NCI-H1930 (cell line): ENCODE results near the gene CHD5.

Source experiments
- DNase-seq, 2 experiments: peaks; one replicate each; lab custom pipeline; 2025; lab: John Stamatoyannopoulos, UW

CHD5 gene

DNA sequence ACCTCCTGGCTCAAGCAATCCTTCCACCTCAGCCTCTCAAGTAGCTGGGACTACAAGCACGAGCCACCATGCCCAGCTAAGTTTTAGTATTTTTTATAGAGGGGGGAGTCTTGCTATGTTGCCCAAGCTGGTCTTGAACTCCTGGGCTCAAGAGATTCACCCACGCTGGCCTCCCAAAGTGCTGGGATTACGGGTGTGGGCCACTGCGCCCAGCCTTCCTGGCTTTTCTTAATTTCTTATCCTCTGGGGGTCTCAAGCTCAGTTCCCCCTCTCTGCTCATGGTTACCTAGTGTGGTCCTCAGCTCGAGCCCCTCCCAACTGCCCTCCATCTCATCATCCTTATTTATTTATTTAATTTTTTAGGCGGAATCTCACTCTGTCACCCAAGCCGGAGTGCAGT, 22.1 kb upstream of the CHD5 start:
- no peak for DNase-seq

DNA sequence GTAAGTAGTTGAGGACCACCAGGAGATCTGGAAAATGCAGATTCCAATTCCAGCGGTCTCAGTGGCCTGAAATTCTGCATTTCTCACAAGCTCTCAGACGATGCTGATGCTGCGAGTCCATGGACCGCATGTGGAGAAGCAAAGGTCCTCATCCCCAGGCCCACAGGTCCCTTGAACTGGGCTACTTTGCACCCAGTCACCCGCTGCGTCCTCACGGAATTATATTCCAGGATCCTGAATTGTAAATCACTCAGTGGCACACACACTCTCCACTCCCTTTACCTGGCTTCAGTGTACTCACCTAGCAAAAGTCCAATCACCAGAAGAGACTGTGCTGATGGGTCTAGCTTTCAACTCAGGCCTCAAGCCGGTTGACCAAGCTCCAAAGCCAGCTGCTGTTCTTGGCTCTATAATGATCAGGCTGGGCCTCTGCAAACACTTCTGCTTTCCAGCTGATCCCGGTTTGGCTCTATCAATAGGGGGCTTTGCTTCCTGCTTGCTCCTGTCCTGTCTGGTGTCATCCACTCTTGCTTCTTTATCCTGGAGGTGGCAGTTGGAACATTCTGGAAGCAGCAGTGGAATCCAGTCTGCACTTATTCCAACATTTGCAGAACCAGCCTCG, 20.2 kb upstream of the CHD5 start:
- no peak for DNase-seq

DNA sequence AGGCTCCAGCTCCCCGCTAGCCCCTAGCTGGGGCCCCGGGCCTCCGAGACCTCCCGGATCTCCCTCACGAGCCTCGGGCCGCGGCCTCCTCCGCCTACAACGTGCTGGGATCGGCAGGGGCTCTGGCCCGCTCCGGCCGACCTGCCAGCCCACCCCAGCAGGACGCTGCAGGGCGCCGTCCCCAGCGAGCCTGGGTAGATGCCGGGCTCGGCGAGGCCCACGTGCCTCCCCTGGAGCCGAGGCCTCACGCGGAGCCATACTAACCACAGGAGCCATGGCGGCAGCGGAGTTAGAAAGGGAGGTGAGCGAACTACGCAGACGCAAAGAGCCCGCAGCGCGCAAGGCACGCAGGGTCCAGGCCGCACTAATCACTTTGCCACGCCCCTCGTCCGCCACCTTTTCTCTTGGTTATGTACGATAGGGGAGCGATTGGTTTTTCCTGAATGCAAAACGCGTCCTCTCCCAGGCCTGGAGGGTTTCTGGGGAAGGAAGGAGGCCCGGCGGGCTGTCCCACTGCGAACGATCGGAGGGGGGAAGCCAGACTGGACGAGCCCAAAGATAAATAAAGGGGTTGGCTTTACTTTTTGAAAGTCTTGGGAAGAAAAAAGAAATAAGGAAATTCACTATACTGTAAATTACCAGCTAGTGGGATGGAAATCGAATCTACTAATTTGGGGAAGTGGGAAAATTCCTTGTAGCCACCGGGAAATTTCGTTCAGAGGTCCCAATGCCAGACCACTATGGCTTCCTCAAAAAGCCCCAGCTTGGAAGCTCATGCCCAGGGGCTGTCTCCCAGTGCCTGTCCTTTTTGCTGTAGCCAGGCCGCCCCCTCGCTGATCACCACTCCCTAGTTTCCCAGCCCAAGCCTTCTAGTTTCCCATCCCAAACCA, 19.4 kb upstream of the CHD5 start, which contains the start of gene RPL22:
RPL22 (minus strand) TSS at position 298 of the 890 bp plus-strand sequence; CDS start at position 276, 22 bp downstream.
- peak; percentile 98 to 99 for DNase-seq

DNA sequence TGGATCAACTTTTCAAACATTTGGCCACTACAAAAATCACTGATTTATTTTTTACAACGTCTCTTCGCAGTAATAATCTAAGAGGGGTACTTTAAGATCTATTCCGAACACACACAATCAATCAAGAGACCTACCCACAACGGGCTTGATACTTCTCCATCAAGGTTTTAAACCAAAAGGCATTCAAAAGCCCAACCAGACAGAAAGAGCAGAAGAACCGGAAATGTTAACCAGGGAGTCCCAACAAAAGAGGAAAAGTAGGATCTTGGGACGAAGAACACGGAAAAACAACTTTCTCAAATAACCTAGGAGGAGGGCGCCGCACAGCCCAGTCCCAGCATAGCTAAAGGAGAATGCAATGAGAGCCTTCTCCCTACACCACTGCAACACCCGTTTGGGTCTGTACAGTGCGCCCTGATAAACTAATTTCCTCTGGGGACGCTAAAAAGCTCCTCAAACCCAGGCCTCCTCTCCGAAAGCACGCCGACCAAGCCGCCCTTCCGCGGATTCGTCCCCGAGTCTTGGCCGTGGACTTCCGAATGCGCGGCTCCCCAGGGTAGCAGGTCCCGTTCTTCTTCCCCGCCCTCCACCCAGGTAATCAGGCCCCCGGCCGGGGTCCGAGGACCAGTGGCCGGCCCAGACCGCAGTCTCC, 18.7 kb upstream of the CHD5 start:
- DNase-seq, result no peak

DNA sequence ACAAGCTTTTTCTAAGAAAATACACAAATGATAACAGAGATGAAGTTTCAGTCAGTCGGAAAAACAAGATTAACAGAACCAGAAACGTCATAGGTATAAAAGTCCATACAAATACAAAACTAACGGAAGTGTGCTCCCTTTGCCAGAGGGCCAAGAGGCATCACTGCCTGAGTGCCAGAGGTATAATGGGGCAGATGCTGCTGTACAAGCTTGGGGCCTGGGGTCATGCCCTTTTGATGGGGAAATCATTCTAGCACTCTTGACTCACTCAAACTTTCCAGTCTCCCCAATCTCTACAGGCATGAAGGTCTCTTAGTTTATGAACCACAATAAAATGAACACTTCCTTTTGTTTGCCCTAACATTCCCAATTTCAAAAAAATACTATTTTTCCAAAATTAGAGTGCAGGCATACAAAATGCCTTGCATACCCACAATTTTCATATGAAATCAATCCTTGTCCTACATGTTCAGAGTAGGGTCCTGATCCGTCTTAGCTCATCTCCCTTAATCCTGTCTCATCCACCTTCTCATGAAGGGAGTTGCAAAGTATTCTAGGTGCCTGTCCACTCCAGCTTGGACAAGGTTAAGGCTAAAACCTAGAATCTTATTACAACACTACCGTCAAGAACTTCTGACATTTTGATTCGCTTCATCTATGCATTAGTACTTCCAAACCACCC, 17.8 kb upstream of the CHD5 start:
- DNase-seq, result no peak

DNA sequence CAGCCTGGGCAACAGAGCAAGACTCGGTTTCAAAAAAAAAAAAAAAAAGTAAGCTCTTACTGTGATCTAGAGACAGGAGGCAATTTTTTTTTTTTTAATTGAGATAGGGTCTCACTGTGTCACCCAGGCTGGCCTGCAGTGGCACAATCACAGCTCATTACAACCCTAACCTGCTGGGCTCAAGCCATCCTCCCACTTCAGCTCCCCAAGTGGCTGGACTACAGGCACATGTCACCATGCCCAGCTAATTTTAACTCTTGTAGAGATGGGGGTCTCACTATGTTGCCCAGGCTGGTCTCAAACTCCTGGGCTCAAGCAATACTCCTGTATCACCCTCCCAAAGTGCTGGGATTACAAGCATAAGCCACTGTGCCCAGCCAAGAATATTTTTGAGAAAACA, 11.8 kb upstream of the CHD5 start:
- no peak for DNase-seq

DNA sequence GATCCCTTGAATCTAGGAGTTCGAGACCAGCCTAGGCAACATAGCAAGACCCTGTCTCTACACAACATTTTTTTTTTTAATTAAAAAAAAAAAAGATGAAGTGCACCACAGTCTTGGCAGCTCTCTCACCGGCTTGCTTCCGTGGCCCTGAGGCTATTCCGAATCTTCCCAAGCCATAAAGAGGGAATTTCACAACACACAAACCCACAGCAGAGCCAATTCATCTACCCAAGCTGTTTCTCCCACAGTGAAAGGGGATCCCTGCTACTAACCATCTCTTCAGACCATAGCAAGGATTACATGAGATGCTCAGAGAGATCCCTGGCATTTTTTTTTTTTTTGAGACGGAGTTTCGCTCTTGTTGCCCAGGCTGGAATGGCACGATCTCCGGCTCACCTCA, 8.3 kb upstream of the CHD5 start:
- DNase-seq, result no peak

DNA sequence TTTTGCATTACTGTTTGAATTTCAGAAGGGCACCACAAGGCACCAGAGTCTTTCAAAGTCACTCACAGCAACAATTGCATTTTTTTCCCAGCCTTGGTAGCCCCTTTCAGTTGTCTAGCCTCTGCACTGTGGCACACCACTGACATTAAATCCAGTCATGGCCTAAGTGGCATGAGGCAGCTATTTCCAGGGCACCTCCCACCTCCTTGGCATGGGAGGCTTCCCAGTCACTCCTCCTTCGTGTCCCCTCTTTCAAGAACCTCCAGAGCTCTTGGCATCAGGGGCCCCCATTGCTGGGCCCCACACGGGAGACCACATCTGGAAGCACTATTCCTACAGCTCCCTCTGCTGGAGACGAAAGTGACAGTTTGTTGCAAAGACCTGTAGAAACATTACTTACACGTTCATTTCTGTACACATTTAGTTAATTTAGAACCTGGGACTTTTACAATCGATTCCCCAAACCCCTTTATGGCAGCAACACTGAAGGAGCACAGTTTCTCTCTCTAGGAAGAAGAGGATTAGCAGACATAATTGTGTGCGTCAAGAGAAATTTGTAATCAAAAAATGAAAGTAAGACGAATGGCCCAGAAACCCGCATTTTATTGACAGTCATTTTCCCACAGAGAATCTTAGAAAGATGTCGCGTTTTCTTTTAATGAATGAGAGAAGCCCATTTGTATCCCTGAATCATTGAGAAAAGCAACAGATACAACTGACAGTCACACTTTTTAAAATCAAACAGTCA, 5.7 kb upstream of the CHD5 start:
- peak in 1 of 2 experiments; percentile 21 for DNase-seq

DNA sequence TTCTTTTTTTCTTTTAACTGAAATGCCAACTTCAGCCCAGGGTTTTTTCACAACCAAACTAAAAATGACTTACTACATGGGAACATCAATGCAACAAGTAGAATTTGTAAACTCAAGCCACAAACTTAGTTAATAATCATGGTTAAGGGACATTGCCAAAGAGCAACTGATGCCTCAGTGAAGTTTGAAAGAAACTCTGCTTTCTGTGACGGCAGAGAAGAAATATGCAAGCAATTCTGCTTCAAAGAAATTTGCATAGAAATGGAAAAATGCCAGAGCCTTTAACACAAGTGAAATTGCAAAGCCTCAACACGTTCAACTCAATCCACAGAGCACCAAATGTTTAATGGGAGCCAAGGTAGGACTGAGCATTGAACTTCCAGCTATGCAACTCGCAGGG, 5.0 kb upstream of the CHD5 start:
- DNase-seq, result no peak

DNA sequence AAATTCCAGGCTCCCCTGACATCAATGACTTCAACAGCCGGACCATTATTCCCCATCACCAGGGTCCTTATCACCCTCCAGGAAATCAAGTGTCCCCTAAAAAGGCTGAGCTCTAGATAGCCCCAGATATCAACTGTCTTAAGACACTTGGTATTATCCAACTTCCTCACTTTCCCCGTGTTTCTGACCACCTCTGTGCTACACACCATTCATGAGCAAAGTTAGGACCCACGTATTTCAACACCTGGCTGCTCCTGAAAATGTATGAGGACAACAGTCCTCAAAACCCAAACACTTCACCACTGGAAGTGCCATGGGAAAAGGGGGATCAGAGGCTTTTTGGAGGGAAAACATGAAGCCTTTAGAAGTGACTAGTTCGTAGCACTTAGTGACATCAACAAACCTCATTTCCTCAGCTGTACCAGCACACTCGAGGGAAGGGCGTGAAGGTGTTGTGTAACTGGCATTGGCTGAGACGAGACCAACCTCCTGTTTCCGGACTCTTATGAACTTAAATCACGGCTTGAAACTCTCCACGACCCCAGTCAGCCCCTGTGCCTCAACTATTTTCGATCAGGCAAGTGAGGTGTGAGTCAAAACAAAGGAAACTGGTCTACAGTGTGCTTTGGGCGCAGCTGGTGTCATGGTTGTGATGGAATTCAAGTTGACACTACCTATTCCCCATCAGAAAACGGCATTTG, 4.1 kb upstream of the CHD5 start:
- DNase-seq, result no peak

DNA sequence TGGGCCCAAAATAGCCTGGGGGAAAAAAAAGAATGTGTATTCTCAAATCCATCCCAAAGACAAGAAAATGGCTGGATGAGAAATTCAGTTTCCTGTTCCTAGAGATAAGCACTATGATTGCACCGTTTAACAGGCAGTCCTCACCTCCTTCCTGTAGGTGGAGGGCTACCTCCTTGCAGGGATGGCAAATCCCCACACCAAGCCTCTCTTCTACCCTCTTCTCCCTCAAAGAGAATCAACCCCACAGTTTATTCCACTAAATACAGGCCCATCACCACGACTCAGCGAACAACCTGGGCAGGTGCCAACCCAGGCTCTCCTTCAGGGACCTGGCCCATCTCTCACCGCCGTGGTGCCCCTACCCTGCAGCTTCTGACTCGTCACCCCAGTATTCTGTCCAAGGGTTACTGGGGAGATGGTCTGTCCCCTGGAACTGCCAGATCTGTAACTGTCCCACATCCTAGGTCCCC, 3.4 kb upstream of the CHD5 start:
- no peak for DNase-seq

DNA sequence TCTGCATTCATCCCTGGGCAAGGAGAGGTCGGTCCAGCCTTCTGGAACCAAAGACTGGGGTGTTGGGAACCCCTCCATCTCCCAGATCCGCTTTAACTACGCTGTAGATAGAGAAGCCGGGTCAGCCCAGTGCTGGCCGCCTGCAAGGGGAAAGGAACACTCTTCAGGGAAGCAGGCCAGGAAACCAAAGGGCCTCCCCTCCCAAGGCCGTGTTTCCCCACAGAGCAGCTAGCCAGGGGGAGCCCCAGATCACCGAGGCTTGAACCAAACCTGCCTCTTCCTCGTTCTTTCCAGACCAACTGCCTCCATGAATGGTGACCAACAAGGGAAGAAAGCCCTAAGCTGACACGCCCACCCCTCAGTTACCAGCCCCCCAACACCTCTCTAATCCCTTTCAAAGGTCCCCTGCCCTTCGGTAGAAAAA, 1.2 kb upstream of the CHD5 start:
- no peak for DNase-seq

DNA sequence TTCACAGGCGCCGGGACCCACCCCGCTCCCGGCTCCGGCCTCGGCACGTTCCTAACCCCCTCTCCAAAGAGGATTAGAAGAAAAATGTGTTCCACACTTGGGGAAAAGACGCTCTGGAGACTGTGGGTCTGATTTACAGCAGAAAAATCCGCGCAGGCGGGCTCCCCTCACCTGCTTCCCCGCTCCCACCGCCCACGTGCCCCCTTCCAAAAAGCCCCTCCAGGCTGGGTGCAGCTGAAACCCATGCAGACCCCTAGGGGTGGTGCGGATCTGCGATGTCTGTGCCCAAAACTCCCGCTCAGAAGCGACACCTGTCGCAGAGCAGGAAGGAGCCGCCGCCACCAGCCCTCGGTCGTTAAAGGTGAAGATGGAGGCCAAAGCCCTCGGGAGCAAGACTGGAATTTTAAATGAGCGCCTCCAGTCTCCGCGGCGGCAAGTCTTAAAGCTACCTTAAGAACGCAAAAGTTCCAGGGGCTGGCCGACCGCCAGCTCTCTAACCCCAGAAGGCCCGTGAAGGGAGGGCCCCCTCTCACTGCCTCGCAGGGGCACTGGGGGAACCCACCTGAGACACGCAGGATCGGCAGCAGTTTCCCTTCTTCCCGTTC, 688 bp upstream of the CHD5 start:
- DNase-seq, result no peak

DNA sequence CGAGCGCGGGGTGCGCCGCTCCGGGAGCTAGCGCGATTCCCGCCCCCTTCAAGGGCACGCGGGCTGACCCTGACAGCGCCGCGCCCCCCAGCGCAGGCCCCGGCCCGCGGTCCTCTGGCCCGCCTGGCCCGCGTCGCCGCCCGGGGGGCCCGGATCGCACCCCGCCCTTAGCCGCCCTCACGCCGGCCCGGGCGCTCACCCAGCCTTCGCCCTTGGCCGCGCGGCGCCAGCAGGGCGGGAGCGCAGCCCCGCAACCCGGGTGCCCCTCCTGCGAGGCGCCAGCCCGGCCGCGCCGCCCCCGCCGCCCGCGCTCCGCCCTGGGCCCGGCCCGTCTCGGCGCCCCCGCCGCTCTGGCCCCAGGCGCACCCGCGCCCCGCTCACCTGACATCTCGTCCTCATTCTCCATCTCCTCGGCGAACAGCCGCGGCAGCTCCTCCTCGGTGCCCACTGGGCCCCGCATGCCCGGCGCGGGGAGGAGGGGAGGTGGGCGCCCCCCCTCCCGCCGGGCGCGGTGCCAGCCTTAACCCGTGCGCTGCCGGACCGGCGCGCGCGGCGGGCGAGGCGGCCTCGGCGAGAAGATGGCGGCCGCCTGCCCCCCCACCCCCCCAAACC, 451 bp downstream of the CHD5 start:
- DNase-seq, result no peak

DNA sequence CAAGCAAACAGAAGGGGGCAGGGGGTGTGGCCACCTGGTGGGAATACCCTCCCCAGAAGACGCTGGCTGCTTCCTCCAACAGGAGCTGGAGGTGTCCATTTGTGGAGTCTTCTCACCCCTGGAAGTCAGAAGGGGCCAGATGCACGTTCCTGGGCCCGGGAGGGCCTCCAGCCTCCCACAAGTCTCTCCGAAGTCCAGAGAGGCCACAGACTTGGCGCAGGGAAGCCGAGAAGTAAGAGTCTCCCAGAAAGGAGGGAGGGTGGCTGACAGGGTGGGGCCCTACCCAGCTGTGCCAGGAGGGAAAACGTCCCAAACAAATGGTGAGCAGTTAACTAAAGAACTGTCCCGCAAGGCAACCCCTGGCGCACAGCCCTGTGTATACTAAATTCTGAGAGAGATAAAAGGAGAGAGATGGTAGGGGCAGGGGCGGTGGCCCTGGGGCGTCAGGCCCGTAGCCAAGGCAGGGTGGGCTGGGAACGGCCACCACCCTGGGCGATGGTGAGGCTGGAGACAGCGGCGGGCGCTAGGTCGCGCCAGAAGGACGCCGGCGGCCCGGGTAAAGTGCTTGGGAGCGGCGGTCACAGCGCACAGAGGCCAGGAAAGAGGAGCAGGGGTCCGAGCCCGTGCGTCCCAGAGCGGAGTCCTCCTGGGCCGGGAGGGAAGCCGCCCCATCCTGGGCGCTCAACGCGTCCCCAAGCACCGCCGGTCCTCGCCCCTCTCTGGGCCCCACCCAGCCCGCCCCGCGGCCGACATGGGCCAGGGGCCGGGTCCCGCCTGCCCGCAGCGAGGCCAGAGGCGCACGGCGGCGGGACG, 1.2 kb downstream of the CHD5 start:
- DNase-seq, result peak in 1 of 2 experiments; percentile 14

DNA sequence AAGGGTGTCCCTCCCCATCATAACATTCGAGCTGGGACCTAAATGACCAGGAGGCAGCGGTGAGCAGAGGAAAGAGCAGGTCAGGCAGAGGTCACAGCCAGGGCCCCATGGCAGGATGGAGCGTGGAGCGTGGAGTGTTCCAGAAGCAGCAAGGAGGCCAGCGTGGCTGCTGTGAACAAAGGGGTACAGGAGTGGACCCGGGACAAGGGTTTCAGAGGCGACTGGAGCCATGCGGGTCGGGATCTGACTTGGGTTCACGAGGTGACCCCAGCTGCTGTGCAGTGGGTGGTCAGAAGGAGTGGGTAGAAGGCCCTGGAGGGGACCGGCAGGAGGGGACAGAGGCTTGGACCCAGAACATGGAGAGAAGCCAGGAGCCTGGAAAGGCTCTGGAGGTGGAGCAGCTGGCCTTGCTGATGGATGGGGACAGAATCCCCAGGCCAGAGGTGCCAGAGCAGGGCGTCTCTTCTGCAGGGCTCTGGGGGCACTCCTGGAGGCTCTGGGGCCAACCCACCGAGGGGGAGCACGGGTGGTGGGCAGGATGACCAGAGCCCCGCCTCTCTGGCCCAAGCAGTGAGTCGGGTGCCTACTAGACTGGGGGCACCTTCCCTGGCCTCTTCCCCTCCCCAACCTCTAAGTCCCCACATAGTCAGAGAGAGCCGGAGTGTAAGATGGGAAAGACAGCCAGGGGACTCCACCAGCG, 2.3 kb downstream of the CHD5 start:
- DNase-seq, result no peak

DNA sequence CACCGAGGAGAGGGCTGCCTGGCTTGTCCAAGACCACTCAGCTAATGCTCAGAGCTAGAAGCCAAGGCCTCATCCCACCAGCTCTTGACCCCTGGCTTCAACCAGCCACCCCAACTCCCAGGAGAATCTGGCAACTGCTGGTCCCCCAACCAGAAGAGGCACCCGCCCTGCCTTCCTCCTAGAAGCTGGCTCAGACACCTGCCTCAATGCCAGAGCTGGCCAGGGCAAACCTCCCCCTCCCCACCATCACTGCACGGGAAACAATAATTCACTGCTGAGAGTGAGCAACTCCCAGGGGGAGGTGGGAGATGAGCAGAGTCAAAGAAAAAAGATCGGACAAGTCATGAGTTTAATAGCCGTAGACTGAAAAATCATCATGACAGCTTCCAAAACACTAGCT, 3.3 kb downstream of the CHD5 start:
- DNase-seq, result no peak

DNA sequence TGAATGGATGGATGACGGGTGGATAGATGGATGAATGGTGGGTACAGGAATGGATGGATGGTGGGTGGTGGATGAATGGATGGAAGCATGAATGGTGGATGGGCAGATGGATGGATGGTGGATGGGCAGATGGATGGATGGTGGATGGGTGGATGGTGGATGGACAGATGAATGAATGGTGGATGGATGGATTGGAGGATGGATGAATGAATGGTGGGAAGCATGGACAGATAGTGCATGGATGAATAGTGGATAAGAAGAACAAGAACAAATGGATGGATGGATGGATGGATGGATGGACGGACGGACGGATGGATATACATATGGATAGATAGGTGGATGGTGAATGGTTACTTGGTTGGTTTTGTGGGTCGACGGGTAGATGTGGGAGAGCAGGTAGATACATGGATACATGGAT, 4.7 kb downstream of the CHD5 start:
- no peak for DNase-seq
